GM23338 (cell line): ENCODE data around the gene GRM4.

ENCODE experiments used
- CTCF ChIP-seq, 2 experiments: fragments of 200-600 bp in 1 of 2; sonication (generic) in 1 of 2; conservative IDR thresholded peaks; 2 replicates each; pipeline versions ENCODE4 v1.5.1 to v1.6.1; 2016 to 2017; ENCODE audit warnings: antibody characterized with exemption in 2 of 2, low read depth in 2 of 2, mild to moderate bottlenecking in 2 of 2, moderate library complexity in 1 of 2
- EZH2 ChIP-seq: fragments of 200-600 bp; sonication (generic); IDR thresholded peaks from one replicate; pipeline ENCODE4 v1.8.0; 2017; ENCODE audit warnings: antibody characterized with exemption, mild to moderate bottlenecking, low read depth; ENCODE audit not compliant: unreplicated experiment
- EZH2phosphoT487 ChIP-seq: fragments of 200-600 bp; sonication (generic); IDR thresholded peaks from one replicate; pipeline ENCODE4 v1.8.1; 2018; ENCODE audit warnings: antibody characterized with exemption; ENCODE audit not compliant: unreplicated experiment
- POLR2AphosphoS5 ChIP-seq: IDR thresholded peaks from 2 replicates; pipeline ENCODE4 v1.6.1; 2016; ENCODE audit warnings: antibody characterized with exemption, low read depth
- REST ChIP-seq: IDR thresholded peaks from one replicate; pipeline ENCODE4 v1.6.1; 2018; ENCODE audit warnings: antibody characterized with exemption; ENCODE audit not compliant: unreplicated experiment
- STAT1 ChIP-seq: IDR thresholded peaks from one replicate; pipeline ENCODE4 v1.6.1; 2016; ENCODE audit warnings: antibody characterized with exemption; ENCODE audit not compliant: unreplicated experiment
- ZNF331 ChIP-seq: fragments of 250-450 bp; sonication (Bioruptor Pico); IDR thresholded peaks from 2 replicates; pipeline ENCODE4 v1.5.0; 2020; ENCODE audit warnings: low read depth, mild to moderate bottlenecking, moderate library complexity

- TF ChIP-seq CTCF (conservative IDR thresholded peaks at IDR 0.05; ENCODE audit: low read depth in 2 of 2) (no peak), POLR2AphosphoS5 (no peak), STAT1 (no peak), REST (no peak), EZH2 (no peak), ZNF331 (no peak), EZH2phosphoT487 (no peak)
Observed at GRCh38 chr6:34129753-34130152, 16.1 kb downstream of the GRM4 start.
